Gastroesophageal sphincter (tissue), 3 donors: ENCODE results near the gene LARGE1.

Source experiments
- CTCF ChIP-seq, 4 experiments: fragments of 200-600 bp in 2 of 4; fragments of 450-650 bp in 2 of 4; sonication (generic) in 1 of 4; IDR thresholded peaks; one replicate each; pipeline ENCODE4 v1.5.1; 2017 to 2019; ENCODE audit warnings: antibody characterized with exemption in 4 of 4, mild to moderate bottlenecking in 2 of 4, moderate library complexity in 2 of 4
- EP300 ChIP-seq: sonication (generic); formaldehyde crosslinking; IDR thresholded peaks from one replicate; pipeline ENCODE4 v1.6.1; 2017; ENCODE audit warnings: antibody characterized with exemption, mild to moderate bottlenecking
- POLR2A ChIP-seq, 2 donors: fragments of 450-650 bp; IDR thresholded peaks; one replicate each; pipeline ENCODE4 v1.6.1; 2017; ENCODE audit warnings: antibody characterized with exemption in 2 of 2, mild to moderate bottlenecking in 2 of 2, moderate library complexity in 1 of 2

GRCh38 chr22:33477120-33478111 lies 442.9 kb downstream of the LARGE1 start:
- TF ChIP-seq CTCF (IDR thresholded peaks at IDR 0.05) (no peak), EP300 (no peak), POLR2A (IDR thresholded peaks at IDR 0.05) (no peak)
